ENCODE data around the gene CFAP65. TPM values are rescaled to one million over a fixed set of nuclear protein-coding genes. Genes with fewer than 3 reads are reported as not detected.

Gene CFAP65
- total and polyA plus RNA-seq, 2 of the 13 experiments (the other 11 are each of a cell fraction or from before 2014, with no cell fraction given), result 0.05 TPM; not detected in 1

DNA sequence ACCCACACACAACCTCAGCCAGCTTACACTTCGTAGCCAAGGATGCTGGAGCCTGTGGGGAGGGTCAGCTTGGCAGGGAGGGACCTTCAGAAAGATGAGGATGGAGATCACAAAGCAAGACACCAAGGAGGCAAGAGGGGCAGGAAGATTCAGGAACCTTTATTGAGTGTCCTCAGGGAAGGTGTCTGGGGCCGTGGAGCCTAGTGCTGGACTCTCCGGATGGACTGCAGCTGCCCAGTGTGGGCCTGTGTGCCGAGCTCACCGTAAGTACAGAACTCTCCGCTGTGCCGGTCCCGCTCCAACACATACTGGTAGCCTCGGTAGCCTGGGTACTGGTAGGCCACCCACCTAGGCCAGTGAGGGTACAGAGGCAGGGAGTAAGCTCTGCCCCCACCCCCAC, 51.3 kb downstream of the CFAP65 start:
- intact Hi-C loops (cut with micrococcal nuclease; ENCODE audit: unreplicated experiment) (no loop called here), in situ Hi-C loops (cut with HindIII; ENCODE audit: extremely low pct_ligation_motif_present, low pct_unique_long_range_greater_than_20kb) (no loop called here)
- Histone ChIP-seq H4K20me1 (ENCODE audit: insufficient read depth, low read length) (peaks cover 13% of the 10 kb centered on the region; the same call in 1 of the 2 replicates), H3K4me1 (ENCODE audit: insufficient read depth, low read length) (peaks cover 14% of the 10 kb centered on the region), H3K79me2 (ENCODE audit: insufficient read depth, low read length) (no peaks in the 10 kb centered on the region), H3K27ac (ENCODE audit: extremely low read length, insufficient read depth, low read length) (no peak overlapping the region), H3K27me3 (ENCODE audit: control insufficient read depth in 1 of 2, insufficient read depth in 2 of 2, low read length in 2 of 2) (peaks cover 36 to 92% of the 10 kb centered on the region in 2 experiments), H3K4me3 (replicated peaks in 1 of 3; ENCODE audit: insufficient read depth in 1 of 3, low read depth in 2 of 3, low read length in 3 of 3) (no peak overlapping the region), H2AFZ (ENCODE audit: low read length) (no peak overlapping the region), H3K36me3 (replicated peaks in 1 of 2; ENCODE audit: control insufficient read depth in 1 of 2, insufficient read depth in 2 of 2, low read length in 2 of 2) (no peaks in the 10 kb centered on the region), H3K4me2 (ENCODE audit: low read depth, low read length) (no peak overlapping the region), H3K9me3 (ENCODE audit: low read length) (no peaks in the 10 kb centered on the region), H3K9ac (ENCODE audit: insufficient read depth, low read depth, low read length) (no peak overlapping the region)
- WGBS (ENCODE audit: low lambda C conversion rate), result 15% methylated on average over 5 of the region's 9 CpGs
- POLR2A ChIA-PET, result no interaction called here
- DNase-seq (ENCODE audit: low spot score), result no peak
- TF ChIP-seq NFIC (IDR thresholded peaks at IDR 0.05; ENCODE audit: low read length), result no peak
- TF ChIP-seq, protein P1, sequence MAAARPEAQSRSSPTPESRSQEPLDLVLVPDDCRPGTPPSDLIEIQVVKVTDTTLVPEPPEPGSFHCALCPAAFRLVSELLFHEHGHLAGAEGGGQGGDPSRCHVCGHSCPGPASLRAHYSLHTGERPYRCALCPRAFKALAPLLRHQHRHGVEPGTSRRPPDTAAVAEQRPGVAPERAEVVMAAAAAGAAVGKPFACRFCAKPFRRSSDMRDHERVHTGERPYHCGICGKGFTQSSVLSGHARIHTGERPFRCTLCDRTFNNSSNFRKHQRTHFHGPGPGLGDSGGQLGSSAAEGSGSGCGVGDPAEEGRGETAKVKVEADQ (CRISPR knock-in tag; IDR thresholded peaks at IDR 0.05; ENCODE audit: borderline replicate concordance), result no peak
- ATAC-seq, result no peak
- FAIRE-seq, result no peak
- CTCF ChIA-PET (ENCODE audit: low intra/inter-chr PET ratio, low total read pairs), result no interaction called here
- BruUV-seq (replicated peaks), result no TSS peak

DNA sequence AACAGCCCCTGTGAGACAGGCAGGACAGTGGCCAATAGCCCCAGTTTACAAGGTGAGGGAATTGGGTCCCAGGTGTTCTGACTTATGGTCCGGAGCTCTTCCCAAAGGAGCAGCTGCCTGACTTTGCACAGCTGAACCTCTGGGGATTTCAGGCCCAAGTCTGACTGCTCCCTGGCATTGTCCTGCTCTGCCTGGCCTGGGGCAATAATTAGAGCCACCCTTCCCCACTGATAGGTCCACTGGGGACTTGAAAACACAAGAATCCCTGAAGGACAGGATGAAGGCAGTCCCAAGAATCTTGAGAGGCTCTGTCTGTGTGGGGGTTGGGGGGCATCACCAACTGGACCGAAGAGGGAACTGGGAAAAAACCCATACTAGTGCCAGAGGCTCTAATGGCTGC, 52.7 kb downstream of the CFAP65 start:
- no peak for FAIRE-seq
- H3K4me1 ChIP-seq (ENCODE audit: insufficient read depth, low read length), result peaks cover 8% of the 10 kb centered on the region
- H4K20me1 ChIP-seq (ENCODE audit: insufficient read depth, low read length), result peaks cover 11% of the 10 kb centered on the region; the same call in 1 of the 2 replicates
- H3K27me3 ChIP-seq (ENCODE audit: control insufficient read depth in 1 of 2, insufficient read depth in 2 of 2, low read length in 2 of 2), result peaks cover 40 to 93% of the 10 kb centered on the region in 2 experiments
- ChIA-PET POLR2A (no interaction called here), CTCF (ENCODE audit: low intra/inter-chr PET ratio, low total read pairs) (no interaction called here)
- no TSS peak for BruUV-seq (replicated peaks)
- ATAC-seq, result no peak
- H3K4me2 ChIP-seq (ENCODE audit: low read depth, low read length), result no peak overlapping the region
- no peak overlapping the region for H3K27ac ChIP-seq (ENCODE audit: extremely low read length, insufficient read depth, low read length)
- H3K9ac ChIP-seq (ENCODE audit: insufficient read depth, low read depth, low read length), result no peak overlapping the region
- DNase-seq (ENCODE audit: low spot score), result no peak
- H2AFZ ChIP-seq (ENCODE audit: low read length), result no peak overlapping the region
- 24% methylated on average over 2 of the region's 2 CpGs for WGBS (ENCODE audit: low lambda C conversion rate)
- H3K36me3 ChIP-seq (replicated peaks in 1 of 2; ENCODE audit: control insufficient read depth in 1 of 2, insufficient read depth in 2 of 2, low read length in 2 of 2), result no peaks in the 10 kb centered on the region
- in situ Hi-C loops (cut with HindIII; ENCODE audit: extremely low pct_ligation_motif_present, low pct_unique_long_range_greater_than_20kb), result no loop called here
- no peaks in the 10 kb centered on the region for H3K9me3 ChIP-seq (ENCODE audit: low read length)
- TF ChIP-seq ONECUT2 (CRISPR knock-in tag; IDR thresholded peaks at IDR 0.05) (no peak), ZNF234 (CRISPR knock-in tag; conservative IDR thresholded peaks at IDR 0.05) (no peak), GATA4 (IDR thresholded peaks at IDR 0.05; ENCODE audit: borderline replicate concordance, low read depth) (no peak), SRSF9 (IDR thresholded peaks at IDR 0.05; ENCODE audit: borderline replicate concordance, insufficient read depth, low read depth, low read length, poor library complexity, severe bottlenecking) (no peak), GABPA (IDR thresholded peaks at IDR 0.05; ENCODE audit: low read depth, low read length) (no peak), GABPA (CRISPR knock-in tag; IDR thresholded peaks at IDR 0.05; ENCODE audit: low read depth) (no peak), ZNF562 (CRISPR knock-in tag; IDR thresholded peaks at IDR 0.05; ENCODE audit: borderline replicate concordance) (no peak)
- TF ChIP-seq, protein P2, sequence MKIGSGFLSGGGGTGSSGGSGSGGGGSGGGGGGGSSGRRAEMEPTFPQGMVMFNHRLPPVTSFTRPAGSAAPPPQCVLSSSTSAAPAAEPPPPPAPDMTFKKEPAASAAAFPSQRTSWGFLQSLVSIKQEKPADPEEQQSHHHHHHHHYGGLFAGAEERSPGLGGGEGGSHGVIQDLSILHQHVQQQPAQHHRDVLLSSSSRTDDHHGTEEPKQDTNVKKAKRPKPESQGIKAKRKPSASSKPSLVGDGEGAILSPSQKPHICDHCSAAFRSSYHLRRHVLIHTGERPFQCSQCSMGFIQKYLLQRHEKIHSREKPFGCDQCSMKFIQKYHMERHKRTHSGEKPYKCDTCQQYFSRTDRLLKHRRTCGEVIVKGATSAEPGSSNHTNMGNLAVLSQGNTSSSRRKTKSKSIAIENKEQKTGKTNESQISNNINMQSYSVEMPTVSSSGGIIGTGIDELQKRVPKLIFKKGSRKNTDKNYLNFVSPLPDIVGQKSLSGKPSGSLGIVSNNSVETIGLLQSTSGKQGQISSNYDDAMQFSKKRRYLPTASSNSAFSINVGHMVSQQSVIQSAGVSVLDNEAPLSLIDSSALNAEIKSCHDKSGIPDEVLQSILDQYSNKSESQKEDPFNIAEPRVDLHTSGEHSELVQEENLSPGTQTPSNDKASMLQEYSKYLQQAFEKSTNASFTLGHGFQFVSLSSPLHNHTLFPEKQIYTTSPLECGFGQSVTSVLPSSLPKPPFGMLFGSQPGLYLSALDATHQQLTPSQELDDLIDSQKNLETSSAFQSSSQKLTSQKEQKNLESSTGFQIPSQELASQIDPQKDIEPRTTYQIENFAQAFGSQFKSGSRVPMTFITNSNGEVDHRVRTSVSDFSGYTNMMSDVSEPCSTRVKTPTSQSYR (CRISPR knock-in tag; IDR thresholded peaks at IDR 0.05; ENCODE audit: borderline replicate concordance), result no peak
- TF ChIP-seq, protein P3, sequence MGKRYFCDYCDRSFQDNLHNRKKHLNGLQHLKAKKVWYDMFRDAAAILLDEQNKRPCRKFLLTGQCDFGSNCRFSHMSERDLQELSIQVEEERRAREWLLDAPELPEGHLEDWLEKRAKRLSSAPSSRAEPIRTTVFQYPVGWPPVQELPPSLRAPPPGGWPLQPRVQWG (CRISPR knock-in tag; IDR thresholded peaks at IDR 0.05; ENCODE audit: borderline replicate concordance, low read depth), result no peak
- TF ChIP-seq, protein P4, sequence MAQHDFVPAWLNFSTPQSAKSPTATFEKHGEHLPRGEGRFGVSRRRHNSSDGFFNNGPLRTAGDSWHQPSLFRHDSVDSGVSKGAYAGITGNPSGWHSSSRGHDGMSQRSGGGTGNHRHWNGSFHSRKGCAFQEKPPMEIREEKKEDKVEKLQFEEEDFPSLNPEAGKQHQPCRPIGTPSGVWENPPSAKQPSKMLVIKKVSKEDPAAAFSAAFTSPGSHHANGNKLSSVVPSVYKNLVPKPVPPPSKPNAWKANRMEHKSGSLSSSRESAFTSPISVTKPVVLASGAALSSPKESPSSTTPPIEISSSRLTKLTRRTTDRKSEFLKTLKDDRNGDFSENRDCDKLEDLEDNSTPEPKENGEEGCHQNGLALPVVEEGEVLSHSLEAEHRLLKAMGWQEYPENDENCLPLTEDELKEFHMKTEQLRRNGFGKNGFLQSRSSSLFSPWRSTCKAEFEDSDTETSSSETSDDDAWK (CRISPR knock-in tag; IDR thresholded peaks at IDR 0.05), result no peak
- no peak overlapping the region for H3K4me3 ChIP-seq (replicated peaks in 1 of 3; ENCODE audit: insufficient read depth in 1 of 3, low read depth in 2 of 3, low read length in 3 of 3)
- intact Hi-C loops (cut with micrococcal nuclease; ENCODE audit: unreplicated experiment), result loop anchor here (10.0 kb wide), 1 partner anchor 124 kb away; no protein-coding TSS in a partner anchor
- H3K79me2 ChIP-seq (ENCODE audit: insufficient read depth, low read length), result no peaks in the 10 kb centered on the region

Data from HepG2 (cell line).